ENCODE data around the gene MRPL23.

Gene MRPL23

DNA sequence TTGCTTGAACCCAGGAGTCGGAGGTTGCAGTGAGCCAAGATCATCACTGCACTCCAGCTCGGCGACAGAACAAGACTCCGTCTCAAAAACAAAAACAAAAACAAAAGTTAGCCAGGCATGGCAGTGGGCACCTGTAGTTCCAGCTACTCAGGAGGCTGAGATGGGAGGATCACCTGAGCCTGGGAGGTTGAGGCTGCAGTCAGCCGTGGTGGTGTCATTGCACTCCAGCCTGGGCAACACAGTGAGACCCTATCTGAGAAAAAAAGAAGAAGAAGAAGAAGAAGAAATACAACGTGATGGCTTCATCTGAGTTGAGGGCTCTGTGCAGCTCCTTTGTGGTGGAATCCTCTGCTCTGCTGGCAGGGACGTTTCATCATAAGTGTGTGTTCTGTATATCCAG lies 37.6 kb upstream of the MRPL23 start:
- TF ChIP-seq, protein P1, sequence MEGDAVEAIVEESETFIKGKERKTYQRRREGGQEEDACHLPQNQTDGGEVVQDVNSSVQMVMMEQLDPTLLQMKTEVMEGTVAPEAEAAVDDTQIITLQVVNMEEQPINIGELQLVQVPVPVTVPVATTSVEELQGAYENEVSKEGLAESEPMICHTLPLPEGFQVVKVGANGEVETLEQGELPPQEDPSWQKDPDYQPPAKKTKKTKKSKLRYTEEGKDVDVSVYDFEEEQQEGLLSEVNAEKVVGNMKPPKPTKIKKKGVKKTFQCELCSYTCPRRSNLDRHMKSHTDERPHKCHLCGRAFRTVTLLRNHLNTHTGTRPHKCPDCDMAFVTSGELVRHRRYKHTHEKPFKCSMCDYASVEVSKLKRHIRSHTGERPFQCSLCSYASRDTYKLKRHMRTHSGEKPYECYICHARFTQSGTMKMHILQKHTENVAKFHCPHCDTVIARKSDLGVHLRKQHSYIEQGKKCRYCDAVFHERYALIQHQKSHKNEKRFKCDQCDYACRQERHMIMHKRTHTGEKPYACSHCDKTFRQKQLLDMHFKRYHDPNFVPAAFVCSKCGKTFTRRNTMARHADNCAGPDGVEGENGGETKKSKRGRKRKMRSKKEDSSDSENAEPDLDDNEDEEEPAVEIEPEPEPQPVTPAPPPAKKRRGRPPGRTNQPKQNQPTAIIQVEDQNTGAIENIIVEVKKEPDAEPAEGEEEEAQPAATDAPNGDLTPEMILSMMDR (IDR thresholded peaks at IDR 0.05; ENCODE audit: low read depth, low read length), result no peak
- no peak for DNase-seq (ENCODE audit: low read depth in 2 of 2)

DNA sequence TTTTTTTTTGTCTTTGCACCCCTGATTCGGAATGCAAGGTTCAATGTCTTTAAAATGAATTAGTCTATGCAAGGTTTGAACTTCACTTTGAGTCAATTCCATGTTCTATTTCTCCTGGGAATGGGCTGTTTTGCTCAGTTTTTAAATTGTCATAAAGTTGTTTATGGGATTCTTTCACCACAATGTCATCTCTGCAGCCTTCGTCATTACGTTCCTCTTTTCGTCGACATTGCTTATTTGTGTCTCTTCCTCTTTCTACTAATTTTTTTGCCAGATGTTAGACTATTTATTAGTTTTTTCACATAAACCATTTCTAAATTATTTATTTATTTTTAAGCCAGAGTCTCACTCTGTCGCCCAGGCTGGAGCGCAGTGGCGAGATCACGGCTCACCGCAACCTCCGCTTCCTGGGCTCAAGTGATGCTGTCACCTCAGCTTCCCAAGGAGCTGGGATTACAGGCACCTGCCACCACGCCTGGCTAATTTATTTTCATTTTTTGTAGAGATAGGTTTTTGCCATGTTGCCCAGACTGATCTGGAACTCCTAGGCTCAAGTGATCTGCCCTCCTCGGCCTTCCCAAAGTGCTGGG lies 34.7 kb upstream of the MRPL23 start:
- DNase-seq (ENCODE audit: low read depth in 2 of 2), result no peak
- TF ChIP-seq, protein P1 (IDR thresholded peaks at IDR 0.05; ENCODE audit: low read depth, low read length), result no peak
- H3K4me3 ChIP-seq (replicated peaks in 1 of 2; ENCODE audit: low read depth in 2 of 2, low read length in 2 of 2), result no peak overlapping the region

More for the DNA sequence above, 37.6 kb upstream of the MRPL23 start:
- H3K4me3 ChIP-seq (replicated peaks in 1 of 2; ENCODE audit: low read depth in 2 of 2, low read length in 2 of 2), result no peak overlapping the region

DNA sequence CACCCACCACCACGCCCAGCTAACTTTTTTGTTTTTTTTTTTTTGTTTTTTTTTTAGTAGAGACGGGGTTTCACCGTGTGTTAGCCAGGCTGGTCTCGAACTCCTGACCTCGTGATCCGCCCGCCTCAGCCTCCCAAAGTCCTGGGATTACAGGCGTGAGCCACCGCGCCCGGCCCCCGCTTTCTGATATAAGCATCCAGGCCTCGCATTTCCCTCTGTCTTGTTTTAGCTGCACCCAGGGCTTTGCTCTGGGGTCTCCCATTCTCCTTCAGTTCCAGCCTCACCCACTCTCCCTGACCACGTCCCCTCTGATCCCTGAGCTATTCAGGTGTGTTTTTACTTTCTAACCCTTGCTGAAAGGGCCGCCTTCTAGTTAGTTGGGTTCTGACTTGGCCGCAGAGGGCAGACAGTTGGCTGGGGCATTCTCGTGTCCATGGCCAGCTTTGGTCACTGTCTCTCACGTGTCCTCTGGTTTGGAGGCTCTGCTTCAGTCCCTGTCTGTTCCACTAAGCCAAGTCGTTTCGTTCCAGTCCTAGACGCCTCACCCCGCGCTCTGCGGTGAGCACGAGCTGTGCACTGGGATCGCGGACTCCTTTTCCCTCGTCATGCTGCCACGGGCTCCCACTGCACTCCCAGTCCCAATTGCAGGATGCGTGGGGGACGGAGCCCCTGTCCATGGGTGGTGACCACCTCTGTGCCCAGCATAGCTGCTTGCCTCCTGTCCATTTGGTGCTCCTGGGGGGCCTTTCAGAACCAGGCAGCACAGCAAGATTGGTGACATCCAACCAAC lies 33.7 kb upstream of the MRPL23 start:
- no peak for DNase-seq (ENCODE audit: low read depth in 2 of 2)
- TF ChIP-seq, protein P1 (IDR thresholded peaks at IDR 0.05; ENCODE audit: low read depth, low read length), result no peak

DNA sequence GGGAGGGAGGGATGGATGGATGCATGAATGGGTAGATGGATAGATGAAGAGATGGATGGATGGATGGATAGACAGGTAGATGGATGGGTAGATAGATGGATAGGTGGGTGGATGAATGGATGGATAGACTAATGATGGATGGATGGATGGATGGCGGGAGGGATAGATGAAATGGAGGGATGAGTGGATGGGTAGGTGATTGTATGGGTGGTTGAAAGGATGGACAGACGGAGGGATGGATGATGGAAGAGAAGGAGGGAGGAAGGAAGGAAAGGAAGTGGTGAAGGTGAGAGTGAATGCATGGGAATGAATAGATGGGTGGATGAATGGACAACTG lies 31.4 kb upstream of the MRPL23 start:
- H3K4me3 ChIP-seq (replicated peaks in 1 of 2; ENCODE audit: low read depth in 2 of 2, low read length in 2 of 2), result no peak overlapping the region
- TF ChIP-seq, protein P1 (IDR thresholded peaks at IDR 0.05; ENCODE audit: low read depth, low read length), result no peak
- no peak for DNase-seq (ENCODE audit: low read depth in 2 of 2)

More for the DNA sequence above, 33.7 kb upstream of the MRPL23 start:
- no peak overlapping the region for H3K4me3 ChIP-seq (replicated peaks in 1 of 2; ENCODE audit: low read depth in 2 of 2, low read length in 2 of 2)

DNA sequence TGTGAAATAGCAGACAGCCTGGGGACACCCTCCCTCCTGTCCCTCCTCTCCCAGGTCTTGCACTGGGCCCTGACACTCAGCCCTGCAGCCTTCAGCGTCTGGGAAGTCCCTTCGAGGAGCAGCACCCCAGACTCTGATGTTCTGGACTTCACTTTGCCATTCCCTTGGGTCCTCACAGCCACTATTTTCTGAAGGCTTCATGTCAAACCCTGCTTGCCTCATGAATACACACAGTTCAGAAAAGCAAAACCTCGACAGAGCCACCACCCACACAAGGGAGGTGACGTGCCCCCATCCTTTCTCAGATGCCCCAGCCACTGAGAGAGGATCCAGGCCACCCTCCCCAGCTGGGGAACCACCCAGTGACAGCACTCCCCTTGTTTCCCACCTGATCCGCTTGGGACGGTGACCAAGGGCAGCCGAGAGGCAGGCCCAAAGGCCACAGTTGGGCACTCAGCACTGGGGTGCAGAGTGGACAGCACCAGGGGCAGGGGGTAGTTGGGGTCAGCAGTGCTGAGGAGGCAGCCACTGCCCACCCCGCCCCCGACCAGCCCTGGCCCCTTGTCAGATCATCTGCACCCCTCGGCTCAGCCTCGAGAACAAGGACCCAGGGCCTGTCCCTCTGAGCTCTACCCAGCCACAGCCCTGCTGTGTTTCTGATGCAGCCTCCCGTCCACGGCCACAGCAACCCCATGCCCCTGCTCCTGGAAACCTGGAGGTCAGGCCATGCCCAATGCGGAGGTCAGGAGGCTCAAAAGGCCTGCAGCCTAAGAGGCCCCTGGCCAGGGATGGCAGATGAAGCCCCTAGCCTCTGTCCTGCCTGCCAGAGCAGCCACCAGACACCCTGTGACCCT lies 30.8 kb upstream of the MRPL23 start:
- DNase-seq (ENCODE audit: low read depth in 2 of 2), result no peak
- TF ChIP-seq, protein P1 (IDR thresholded peaks at IDR 0.05; ENCODE audit: low read depth, low read length), result no peak
- no peak overlapping the region for H3K4me3 ChIP-seq (replicated peaks in 1 of 2; ENCODE audit: low read depth in 2 of 2, low read length in 2 of 2)

DNA sequence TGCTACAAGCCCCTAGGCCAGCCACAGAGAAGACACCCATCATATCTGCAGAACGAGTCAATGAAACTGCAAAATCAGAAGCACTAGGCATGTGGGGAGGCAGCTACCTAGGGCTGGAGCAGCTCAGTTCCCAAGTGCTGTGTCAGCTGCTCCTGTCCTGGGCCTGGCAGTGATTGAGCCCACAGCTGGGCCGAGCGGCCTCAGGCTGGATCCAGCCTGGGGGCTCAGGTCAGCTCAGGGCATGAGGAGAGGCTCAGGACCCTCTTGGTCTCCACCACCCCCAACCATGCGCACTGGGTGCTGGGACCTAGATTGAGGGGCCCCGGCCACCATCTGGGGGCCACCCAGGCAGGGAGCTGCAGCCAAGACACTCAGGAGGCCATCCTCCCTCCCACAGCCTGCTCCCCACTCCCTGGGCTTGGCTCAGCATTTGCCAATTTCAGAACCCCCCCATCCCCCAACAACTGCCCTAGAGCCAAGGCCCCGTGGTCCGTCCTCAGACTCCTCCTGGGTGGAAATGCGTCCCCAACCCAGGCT lies 30.1 kb upstream of the MRPL23 start:
- H3K4me3 ChIP-seq (replicated peaks in 1 of 2; ENCODE audit: low read depth in 2 of 2, low read length in 2 of 2), result no peak overlapping the region
- TF ChIP-seq, protein P1 (IDR thresholded peaks at IDR 0.05; ENCODE audit: low read depth, low read length), result no peak
- no peak for DNase-seq (ENCODE audit: low read depth in 2 of 2)
